Activated T-cell treated with anti-CD3 and anti-CD28 coated beads for 1 hour (primary cell): ENCODE data around the gene DNMT3L.
"Not testable (repeated sequence)": the region's sequence is repeated elsewhere in the genome, so short reads cannot be mapped to it uniquely, and the experiment has no call there.

Experiments
- DNase-seq: peaks from one replicate; pipeline ENCODE4 v3.0.0-alpha.2; 2020; ENCODE audit warnings: low read depth

The DNMT3L gene

GRCh38 chr21:44197156-44197516, 64.6 kb downstream of the DNMT3L start:
- DNase-seq, result not testable (repeated sequence)
